Measurements from ENCODE around the gene AUTS2.

Gene AUTS2

GRCh38 chr7:70458745-70459144 lies 860.5 kb downstream of the AUTS2 start:
- H3K27ac ChIP-seq (ENCODE audit: low read length): no peak overlapping the region
- no peaks in the 10 kb centered on the region for H3K36me3 ChIP-seq (ENCODE audit: control insufficient read depth in 2 of 2, insufficient read depth in 2 of 2, low read length in 2 of 2)
- H3K9ac ChIP-seq (ENCODE audit: low read length in 2 of 2): no peak overlapping the region
- no peak overlapping the region for H3K4me3 ChIP-seq (ENCODE audit: low read length in 2 of 2)
- no peaks in the 10 kb centered on the region for H3K9me3 ChIP-seq (ENCODE audit: control insufficient read depth in 2 of 2, low read length in 2 of 2)
- H3K4me1 ChIP-seq (ENCODE audit: control insufficient read depth, insufficient read depth, low read length): no peaks in the 10 kb centered on the region
- no peaks in the 10 kb centered on the region for H3K27me3 ChIP-seq (ENCODE audit: control insufficient read depth in 1 of 2, insufficient read depth in 2 of 2, low read length in 2 of 2)

- Histone ChIP-seq H3K4me1 (ENCODE audit: control insufficient read depth, insufficient read depth, low read length) (no peaks in the 10 kb centered on the region), H3K27me3 (ENCODE audit: control insufficient read depth in 1 of 2, insufficient read depth in 2 of 2, low read length in 2 of 2) (no peaks in the 10 kb centered on the region), H3K4me3 (ENCODE audit: low read length in 2 of 2) (no peak overlapping the region), H3K9ac (ENCODE audit: low read length in 2 of 2) (no peak overlapping the region), H3K9me3 (ENCODE audit: control insufficient read depth in 2 of 2, low read length in 2 of 2) (no peaks in the 10 kb centered on the region), H3K27ac (ENCODE audit: low read length) (no peak overlapping the region), H3K36me3 (ENCODE audit: control insufficient read depth in 2 of 2, insufficient read depth in 2 of 2, low read length in 2 of 2) (no peaks in the 10 kb centered on the region)
These were observed 861.3 kb downstream of the AUTS2 start for GRCh38 chr7:70459546-70459945.

GRCh38 chr7:70460071-70460470 lies 861.8 kb downstream of the AUTS2 start:
- H3K4me1 ChIP-seq (ENCODE audit: control insufficient read depth, insufficient read depth, low read length): no peaks in the 10 kb centered on the region
- no peaks in the 10 kb centered on the region for H3K27me3 ChIP-seq (ENCODE audit: control insufficient read depth in 1 of 2, insufficient read depth in 2 of 2, low read length in 2 of 2)

GRCh38 chr7:70460562-70460961 lies 862.3 kb downstream of the AUTS2 start:
- Histone ChIP-seq H3K36me3 (ENCODE audit: control insufficient read depth in 2 of 2, insufficient read depth in 2 of 2, low read length in 2 of 2) (no peaks in the 10 kb centered on the region), H3K4me3 (ENCODE audit: low read length in 2 of 2) (no peak overlapping the region), H3K9ac (ENCODE audit: low read length in 2 of 2) (no peak overlapping the region), H3K27ac (ENCODE audit: low read length) (no peak overlapping the region), H3K9me3 (ENCODE audit: control insufficient read depth in 2 of 2, low read length in 2 of 2) (no peaks in the 10 kb centered on the region), H3K27me3 (ENCODE audit: control insufficient read depth in 1 of 2, insufficient read depth in 2 of 2, low read length in 2 of 2) (no peaks in the 10 kb centered on the region), H3K4me1 (ENCODE audit: control insufficient read depth, insufficient read depth, low read length) (no peaks in the 10 kb centered on the region)

More at GRCh38 chr7:70460071-70460470, 861.8 kb downstream of the AUTS2 start:
- Histone ChIP-seq H3K4me3 (ENCODE audit: low read length in 2 of 2) (no peak overlapping the region), H3K36me3 (ENCODE audit: control insufficient read depth in 2 of 2, insufficient read depth in 2 of 2, low read length in 2 of 2) (no peaks in the 10 kb centered on the region), H3K27ac (ENCODE audit: low read length) (no peak overlapping the region), H3K9me3 (ENCODE audit: control insufficient read depth in 2 of 2, low read length in 2 of 2) (no peaks in the 10 kb centered on the region), H3K9ac (ENCODE audit: low read length in 2 of 2) (no peak overlapping the region)

- Histone ChIP-seq H3K4me1 (ENCODE audit: control insufficient read depth, insufficient read depth, low read length) (no peaks in the 10 kb centered on the region), H3K9ac (ENCODE audit: low read length in 2 of 2) (no peak overlapping the region), H3K36me3 (ENCODE audit: control insufficient read depth in 2 of 2, insufficient read depth in 2 of 2, low read length in 2 of 2) (no peaks in the 10 kb centered on the region), H3K4me3 (ENCODE audit: low read length in 2 of 2) (no peak overlapping the region), H3K27ac (ENCODE audit: low read length) (no peak overlapping the region), H3K9me3 (ENCODE audit: control insufficient read depth in 2 of 2, low read length in 2 of 2) (no peaks in the 10 kb centered on the region), H3K27me3 (ENCODE audit: control insufficient read depth in 1 of 2, insufficient read depth in 2 of 2, low read length in 2 of 2) (no peaks in the 10 kb centered on the region)
These were observed 865.2 kb downstream of the AUTS2 start for GRCh38 chr7:70463352-70463938.

GRCh38 chr7:70466725-70467364 lies 868.6 kb downstream of the AUTS2 start:
- Histone ChIP-seq H3K4me1 (ENCODE audit: control insufficient read depth, insufficient read depth, low read length) (no peaks in the 10 kb centered on the region), H3K4me3 (ENCODE audit: low read length in 2 of 2) (no peak overlapping the region), H3K27ac (ENCODE audit: low read length) (no peak overlapping the region), H3K9ac (ENCODE audit: low read length in 2 of 2) (no peak overlapping the region), H3K9me3 (ENCODE audit: control insufficient read depth in 2 of 2, low read length in 2 of 2) (no peaks in the 10 kb centered on the region), H3K27me3 (ENCODE audit: control insufficient read depth in 1 of 2, insufficient read depth in 2 of 2, low read length in 2 of 2) (no peaks in the 10 kb centered on the region), H3K36me3 (ENCODE audit: control insufficient read depth in 2 of 2, insufficient read depth in 2 of 2, low read length in 2 of 2) (no peaks in the 10 kb centered on the region)

- Histone ChIP-seq H3K27ac (ENCODE audit: low read length) (no peak overlapping the region), H3K27me3 (ENCODE audit: control insufficient read depth in 1 of 2, insufficient read depth in 2 of 2, low read length in 2 of 2) (no peaks in the 10 kb centered on the region), H3K9ac (ENCODE audit: low read length in 2 of 2) (no peak overlapping the region), H3K36me3 (ENCODE audit: control insufficient read depth in 2 of 2, insufficient read depth in 2 of 2, low read length in 2 of 2) (no peaks in the 10 kb centered on the region), H3K9me3 (ENCODE audit: control insufficient read depth in 2 of 2, low read length in 2 of 2) (no peaks in the 10 kb centered on the region), H3K4me1 (ENCODE audit: control insufficient read depth, insufficient read depth, low read length) (no peaks in the 10 kb centered on the region), H3K4me3 (ENCODE audit: low read length in 2 of 2) (no peak overlapping the region)
These were observed 872.5 kb downstream of the AUTS2 start for GRCh38 chr7:70470746-70471145.

GRCh38 chr7:70472601-70473237 lies 874.4 kb downstream of the AUTS2 start:
- no peaks in the 10 kb centered on the region for H3K9me3 ChIP-seq (ENCODE audit: control insufficient read depth in 2 of 2, low read length in 2 of 2)
- H3K4me1 ChIP-seq (ENCODE audit: control insufficient read depth, insufficient read depth, low read length): peaks cover 5% of the 10 kb centered on the region
- no peaks in the 10 kb centered on the region for H3K27me3 ChIP-seq (ENCODE audit: control insufficient read depth in 1 of 2, insufficient read depth in 2 of 2, low read length in 2 of 2)
- no peak overlapping the region for H3K9ac ChIP-seq (ENCODE audit: low read length in 2 of 2)
- H3K27ac ChIP-seq (ENCODE audit: low read length): no peak overlapping the region
- H3K4me3 ChIP-seq (ENCODE audit: low read length in 2 of 2): no peak overlapping the region
- no peaks in the 10 kb centered on the region for H3K36me3 ChIP-seq (ENCODE audit: control insufficient read depth in 2 of 2, insufficient read depth in 2 of 2, low read length in 2 of 2)

GRCh38 chr7:70474639-70475234 lies 876.5 kb downstream of the AUTS2 start:
- H3K9ac ChIP-seq (ENCODE audit: low read length in 2 of 2): no peak overlapping the region
- H3K4me1 ChIP-seq (ENCODE audit: control insufficient read depth, insufficient read depth, low read length): peaks cover 5% of the 10 kb centered on the region
- H3K27me3 ChIP-seq (ENCODE audit: control insufficient read depth in 1 of 2, insufficient read depth in 2 of 2, low read length in 2 of 2): no peaks in the 10 kb centered on the region
- H3K4me3 ChIP-seq (ENCODE audit: low read length in 2 of 2): no peak overlapping the region
- no peaks in the 10 kb centered on the region for H3K9me3 ChIP-seq (ENCODE audit: control insufficient read depth in 2 of 2, low read length in 2 of 2)
- H3K36me3 ChIP-seq (ENCODE audit: control insufficient read depth in 2 of 2, insufficient read depth in 2 of 2, low read length in 2 of 2): no peaks in the 10 kb centered on the region
- no peak overlapping the region for H3K27ac ChIP-seq (ENCODE audit: low read length)

GRCh38 chr7:70477036-70478010 lies 879.0 kb downstream of the AUTS2 start:
- Histone ChIP-seq H3K9ac (ENCODE audit: low read length in 2 of 2) (no peak overlapping the region), H3K27ac (ENCODE audit: low read length) (no peak overlapping the region), H3K9me3 (ENCODE audit: control insufficient read depth in 2 of 2, low read length in 2 of 2) (no peaks in the 10 kb centered on the region), H3K36me3 (ENCODE audit: control insufficient read depth in 2 of 2, insufficient read depth in 2 of 2, low read length in 2 of 2) (no peaks in the 10 kb centered on the region), H3K4me3 (ENCODE audit: low read length in 2 of 2) (no peak overlapping the region), H3K4me1 (ENCODE audit: control insufficient read depth, insufficient read depth, low read length) (peaks cover 5% of the 10 kb centered on the region), H3K27me3 (ENCODE audit: control insufficient read depth in 1 of 2, insufficient read depth in 2 of 2, low read length in 2 of 2) (no peaks in the 10 kb centered on the region)
